Measurements from ENCODE around the gene TTC28. TPM values are rescaled to one million over a fixed set of nuclear protein-coding genes. Genes with fewer than 3 reads are reported as not detected.

TTC28 gene
- total RNA-seq, 1 donor from 2014 or later: 23.2 TPM

- no peaks in the 10 kb centered on the region for H3K79me2 ChIP-seq (ENCODE audit: insufficient read depth, low read length)
- H3K4me3 ChIP-seq (ENCODE audit: insufficient read depth, low read depth, low read length): no peak overlapping the region
- no peaks in the 10 kb centered on the region for H3K4me1 ChIP-seq (ENCODE audit: insufficient read depth, low read length)
- Mint-ChIP-seq H3K36me3 (ENCODE audit: low read depth, unreplicated experiment) (no peaks in the 10 kb centered on the region), H3K4me1 (ENCODE audit: low read depth, unreplicated experiment) (no peaks in the 10 kb centered on the region), H3K4me3 (ENCODE audit: unreplicated experiment) (no peak overlapping the region), H3K27ac (ENCODE audit: unreplicated experiment) (no peak overlapping the region), H3K9me3 (ENCODE audit: unreplicated experiment) (no peaks in the 10 kb centered on the region), H3K27me3 (ENCODE audit: low read depth, unreplicated experiment) (no peaks in the 10 kb centered on the region)
- H3K9ac ChIP-seq (ENCODE audit: low read length): no peak overlapping the region
- TF ChIP-seq CTCF (IDR thresholded peaks at IDR 0.05; ENCODE audit: insufficient read depth, low read depth, low read length) (no peak), EZH2 (IDR thresholded peaks at IDR 0.05; ENCODE audit: insufficient read depth, low read length) (no peak)
- no peaks in the 10 kb centered on the region for H3K36me3 ChIP-seq (ENCODE audit: insufficient read depth, low read length)
- no peaks in the 10 kb centered on the region for H4K20me1 ChIP-seq (ENCODE audit: insufficient read depth, low read length)
- H3K27ac ChIP-seq (ENCODE audit: low read depth, low read length): no peak overlapping the region
- no peak overlapping the region for H3K4me2 ChIP-seq (ENCODE audit: low read length)
- H2AFZ ChIP-seq (ENCODE audit: low read depth, low read length): no peak overlapping the region
- FAIRE-seq (peak; percentile 37), DNase-seq (ENCODE audit: low read depth) (peak; percentile 59)
- no peaks in the 10 kb centered on the region for H3K27me3 ChIP-seq (ENCODE audit: insufficient read depth, low read length)
- H3K9me3 ChIP-seq (ENCODE audit: insufficient read depth, low read depth, low read length): no peaks in the 10 kb centered on the region
These were observed 727.5 kb downstream of the TTC28 start for GRCh38 chr22:27952091-27952490.

GRCh38 chr22:27949421-27949820 is 730.2 kb downstream of the TTC28 start:
- Histone ChIP-seq H2AFZ (ENCODE audit: low read depth, low read length) (no peak overlapping the region), H4K20me1 (ENCODE audit: insufficient read depth, low read length) (no peaks in the 10 kb centered on the region), H3K36me3 (ENCODE audit: insufficient read depth, low read length) (no peaks in the 10 kb centered on the region), H3K9me3 (ENCODE audit: insufficient read depth, low read depth, low read length) (no peaks in the 10 kb centered on the region), H3K27ac (ENCODE audit: low read depth, low read length) (no peak overlapping the region), H3K9ac (ENCODE audit: low read length) (no peak overlapping the region), H3K27me3 (ENCODE audit: insufficient read depth, low read length) (no peaks in the 10 kb centered on the region), H3K4me1 (ENCODE audit: insufficient read depth, low read length) (no peaks in the 10 kb centered on the region), H3K4me2 (ENCODE audit: low read length) (no peak overlapping the region), H3K4me3 (ENCODE audit: insufficient read depth, low read depth, low read length) (no peak overlapping the region), H3K79me2 (ENCODE audit: insufficient read depth, low read length) (no peaks in the 10 kb centered on the region)
- H3K9me3 Mint-ChIP-seq (ENCODE audit: unreplicated experiment): no peaks in the 10 kb centered on the region
- DNase-seq (ENCODE audit: low read depth) (no peak), FAIRE-seq (no peak)
- no peaks in the 10 kb centered on the region for H3K4me1 Mint-ChIP-seq (ENCODE audit: low read depth, unreplicated experiment)
- no peaks in the 10 kb centered on the region for H3K27me3 Mint-ChIP-seq (ENCODE audit: low read depth, unreplicated experiment)
- no peaks in the 10 kb centered on the region for H3K36me3 Mint-ChIP-seq (ENCODE audit: low read depth, unreplicated experiment)
- TF ChIP-seq EZH2 (IDR thresholded peaks at IDR 0.05; ENCODE audit: insufficient read depth, low read length) (no peak), CTCF (IDR thresholded peaks at IDR 0.05; ENCODE audit: insufficient read depth, low read depth, low read length) (no peak)
- no peak overlapping the region for H3K27ac Mint-ChIP-seq (ENCODE audit: unreplicated experiment)
- no peak overlapping the region for H3K4me3 Mint-ChIP-seq (ENCODE audit: unreplicated experiment)

- Histone ChIP-seq H2AFZ (ENCODE audit: low read depth, low read length) (no peak overlapping the region), H3K4me1 (ENCODE audit: insufficient read depth, low read length) (no peaks in the 10 kb centered on the region), H3K4me2 (ENCODE audit: low read length) (no peak overlapping the region), H3K27ac (ENCODE audit: low read depth, low read length) (no peak overlapping the region), H3K9ac (ENCODE audit: low read length) (no peak overlapping the region), H4K20me1 (ENCODE audit: insufficient read depth, low read length) (no peaks in the 10 kb centered on the region), H3K27me3 (ENCODE audit: insufficient read depth, low read length) (no peaks in the 10 kb centered on the region), H3K4me3 (ENCODE audit: insufficient read depth, low read depth, low read length) (no peak overlapping the region), H3K79me2 (ENCODE audit: insufficient read depth, low read length) (no peaks in the 10 kb centered on the region), H3K9me3 (ENCODE audit: insufficient read depth, low read depth, low read length) (no peaks in the 10 kb centered on the region), H3K36me3 (ENCODE audit: insufficient read depth, low read length) (no peaks in the 10 kb centered on the region)
- FAIRE-seq: no peak
- no peak for DNase-seq (ENCODE audit: low read depth)
- Mint-ChIP-seq H3K4me1 (ENCODE audit: low read depth, unreplicated experiment) (no peaks in the 10 kb centered on the region), H3K36me3 (ENCODE audit: low read depth, unreplicated experiment) (no peaks in the 10 kb centered on the region), H3K9me3 (ENCODE audit: unreplicated experiment) (no peaks in the 10 kb centered on the region), H3K27me3 (ENCODE audit: low read depth, unreplicated experiment) (no peaks in the 10 kb centered on the region), H3K27ac (ENCODE audit: unreplicated experiment) (no peak overlapping the region), H3K4me3 (ENCODE audit: unreplicated experiment) (no peak overlapping the region)
- TF ChIP-seq CTCF (IDR thresholded peaks at IDR 0.05; ENCODE audit: insufficient read depth, low read depth, low read length) (no peak), EZH2 (IDR thresholded peaks at IDR 0.05; ENCODE audit: insufficient read depth, low read length) (no peak)
These were observed 731.1 kb downstream of the TTC28 start for GRCh38 chr22:27948569-27948968.
